Thyroid gland (tissue), 4 donors: Measurements from ENCODE around the gene FAM53B.

Experiments used
- CTCF ChIP-seq, 6 experiments: fragments of 200-600 bp in 3 of 6; fragments of 450-650 bp in 3 of 6; sonication (generic) in 3 of 6; IDR thresholded peaks; one replicate each; pipeline ENCODE4 v1.5.1; 2016 to 2019; ENCODE audit warnings: antibody characterized with exemption in 6 of 6, mild to moderate bottlenecking in 2 of 6, inconsistent platforms in 1 of 6, moderate library complexity in 1 of 6
- POLR2A ChIP-seq, 2 donors: fragments of 450-650 bp; IDR thresholded peaks; one replicate each; pipeline ENCODE4 v1.6.1; 2017; ENCODE audit warnings: antibody characterized with exemption in 2 of 2, mild to moderate bottlenecking in 2 of 2, moderate library complexity in 1 of 2

- TF ChIP-seq CTCF (IDR thresholded peaks at IDR 0.05) (no peak), POLR2A (IDR thresholded peaks at IDR 0.05) (no peak)
Measured at GRCh38 chr10:124697837-124698544, 46.2 kb downstream of the FAM53B start.
